Esophagus squamous epithelium (tissue), 5 donors: Measurements from ENCODE around the gene ANGPTL2. TPM values are rescaled to one million over a fixed set of nuclear protein-coding genes. Genes with fewer than 3 reads are reported as not detected.

Source experiments
- DNase-seq: peaks from one replicate; lab custom pipeline; 2025; lab: John Stamatoyannopoulos, UW
- H3K27ac ChIP-seq, 4 donors: fragments of 200-600 bp; sonication (generic); one replicate each; pipeline ENCODE4 v1.5.1; 2016 to 2019; ENCODE audit warnings: mild to moderate bottlenecking in 1 of 4
- H3K27me3 ChIP-seq, 4 donors: fragments of 200-600 bp; sonication (generic); 1 replicate in 3 of 4; 2 replicates in 1 of 4; pipeline versions ENCODE4 v1.5.1 to v1.6.0; 2017 to 2021; ENCODE audit warnings: antibody characterized with exemption in 1 of 4
- H3K36me3 ChIP-seq, 3 donors: fragments of 200-600 bp; sonication (generic); one replicate each; pipeline ENCODE4 v1.5.1; 2016 to 2019
- H3K4me1 ChIP-seq, 3 donors: fragments of 200-600 bp; sonication (generic); one replicate each; pipeline ENCODE4 v1.5.1; 2017 to 2019
- H3K4me3 ChIP-seq, 4 donors: fragments of 200-600 bp; sonication (generic); 1 replicate in 3 of 4; 2 replicates in 1 of 4; pipeline ENCODE4 v1.5.1; 2016 to 2019; ENCODE audit warnings: mild to moderate bottlenecking in 2 of 4, moderate library complexity in 1 of 4
- H3K9me3 ChIP-seq, 3 donors: fragments of 200-600 bp; sonication (generic); one replicate each; pipeline ENCODE4 v1.5.1; 2016 to 2019
- POLR2A ChIP-seq, 4 donors: fragments of 450-650 bp; IDR thresholded peaks; one replicate each; pipeline ENCODE4 v1.6.1; 2017; ENCODE audit warnings: antibody characterized with exemption in 4 of 4, mild to moderate bottlenecking in 4 of 4, moderate library complexity in 3 of 4
- WGBS, 2 donors: methylation state at CpG; one replicate each; pipeline ENCODE4 v1.1.5; 2018; 5-methylcytosine and 5-hydroxymethylcytosine counted together
- intact Hi-C: fragments of 100-400 bp; cut with DNase I; formaldehyde crosslinking; loops from one replicate; pipeline ENCODE4 v1.15.0; 2022
- total RNA-seq, 4 donors: library from RNA; depleted of rRNA; stranded (reverse); fragments of >200 nt; gene quantifications; one replicate each; pipeline ENCODE4 v1.1.0, GENCODE V29; 2016
- TF ChIP-seq, protein P1 (sequence below), 6 experiments: fragments of 450-650 bp in 4 of 6; fragments of 200-600 bp in 2 of 6; sonication (generic) in 2 of 6; IDR thresholded peaks; one replicate each; pipeline ENCODE4 v1.5.1; 2016 to 2019; ENCODE audit warnings: antibody characterized with exemption in 6 of 6, mild to moderate bottlenecking in 4 of 6, moderate library complexity in 4 of 6
- donor health status: DM: yes; HTN: yes; CAD: no.

The ANGPTL2 gene
- total RNA-seq, 4 donors from 2014 or later, result 2.4 to 24.6 (median 7.6) TPM

DNA sequence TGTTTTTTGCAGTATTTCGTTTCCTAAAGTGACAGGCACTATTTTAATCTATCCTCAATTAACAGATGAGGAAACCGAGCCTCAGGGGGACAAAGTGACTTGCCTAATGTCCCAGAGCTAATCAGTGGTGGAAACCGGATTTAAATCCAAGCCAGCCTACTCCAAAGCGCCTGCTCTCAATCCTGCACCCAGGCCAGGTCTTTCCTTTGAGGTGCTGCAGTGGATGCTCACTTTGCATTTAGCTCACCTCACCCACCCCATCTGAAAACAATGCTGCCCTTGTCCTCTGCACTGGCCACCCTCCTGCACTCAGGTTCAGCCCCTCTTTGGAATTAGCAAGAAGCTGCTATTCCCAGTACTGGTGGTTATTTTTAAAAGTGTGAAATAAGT is 16.0 kb downstream of the ANGPTL2 start:
- Histone ChIP-seq H3K36me3 (peaks cover 0 to 46% (median 0%) of the 10 kb centered on the region in 3 donors), H3K27me3 (no peaks in the 10 kb centered on the region), H3K4me3 (no peak overlapping the region), H3K27ac (peak overlapping the region in 2 of 4 donors; percentile 25 to 45), H3K4me1 (peaks cover 2 to 23% (median 2%) of the 10 kb centered on the region in 3 donors), H3K9me3 (no peaks in the 10 kb centered on the region)
- no peak for DNase-seq
- 77 to 92% methylated on average over 4 of the region's 4 CpGs for WGBS, 2 donors
- intact Hi-C loops, result no loop called here
- TF ChIP-seq POLR2A (IDR thresholded peaks at IDR 0.05), result no peak
- TF ChIP-seq, protein P1, sequence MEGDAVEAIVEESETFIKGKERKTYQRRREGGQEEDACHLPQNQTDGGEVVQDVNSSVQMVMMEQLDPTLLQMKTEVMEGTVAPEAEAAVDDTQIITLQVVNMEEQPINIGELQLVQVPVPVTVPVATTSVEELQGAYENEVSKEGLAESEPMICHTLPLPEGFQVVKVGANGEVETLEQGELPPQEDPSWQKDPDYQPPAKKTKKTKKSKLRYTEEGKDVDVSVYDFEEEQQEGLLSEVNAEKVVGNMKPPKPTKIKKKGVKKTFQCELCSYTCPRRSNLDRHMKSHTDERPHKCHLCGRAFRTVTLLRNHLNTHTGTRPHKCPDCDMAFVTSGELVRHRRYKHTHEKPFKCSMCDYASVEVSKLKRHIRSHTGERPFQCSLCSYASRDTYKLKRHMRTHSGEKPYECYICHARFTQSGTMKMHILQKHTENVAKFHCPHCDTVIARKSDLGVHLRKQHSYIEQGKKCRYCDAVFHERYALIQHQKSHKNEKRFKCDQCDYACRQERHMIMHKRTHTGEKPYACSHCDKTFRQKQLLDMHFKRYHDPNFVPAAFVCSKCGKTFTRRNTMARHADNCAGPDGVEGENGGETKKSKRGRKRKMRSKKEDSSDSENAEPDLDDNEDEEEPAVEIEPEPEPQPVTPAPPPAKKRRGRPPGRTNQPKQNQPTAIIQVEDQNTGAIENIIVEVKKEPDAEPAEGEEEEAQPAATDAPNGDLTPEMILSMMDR (IDR thresholded peaks at IDR 0.05), result no peak

DNA sequence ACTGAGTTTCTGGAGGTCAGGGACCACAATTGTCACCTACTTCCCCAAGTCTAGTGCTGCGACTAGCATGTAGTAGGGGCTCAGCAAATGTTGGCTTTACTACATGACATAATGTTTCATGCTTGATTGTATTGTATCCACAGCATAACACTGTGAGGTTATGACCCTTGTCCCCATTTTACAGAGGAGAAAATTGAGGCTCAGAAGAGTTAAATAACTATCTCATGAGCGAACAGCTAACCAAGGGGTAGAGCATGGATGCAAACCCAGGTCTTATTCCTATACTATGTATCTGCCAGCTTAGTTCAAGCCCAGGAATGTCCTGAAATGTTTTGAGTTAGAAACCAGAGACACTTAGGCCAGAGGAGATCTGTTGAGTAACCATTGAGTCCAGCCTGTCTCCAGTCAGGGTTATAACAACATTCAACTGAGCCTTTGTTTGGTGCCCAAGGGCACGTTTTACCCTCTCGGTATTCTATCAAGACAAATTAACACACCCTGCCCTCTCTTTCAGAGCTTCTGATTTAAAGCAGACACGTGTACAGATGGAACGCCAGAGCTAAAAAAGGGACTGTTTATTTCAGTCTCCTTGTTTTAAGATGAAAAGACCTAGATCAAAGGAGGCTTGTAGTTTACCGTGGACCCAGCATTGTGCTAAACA is 16.5 kb downstream of the ANGPTL2 start:
- H3K4me3 ChIP-seq, result no peak overlapping the region
- peak overlapping the region in 2 of 4 donors; percentile 6 to 45 for H3K27ac ChIP-seq
- TF ChIP-seq, protein P1 (IDR thresholded peaks at IDR 0.05), result no peak
- TF ChIP-seq POLR2A (IDR thresholded peaks at IDR 0.05), result no peak
- peaks cover 0 to 51% (median 0%) of the 10 kb centered on the region in 3 donors for H3K36me3 ChIP-seq
- no peaks in the 10 kb centered on the region for H3K27me3 ChIP-seq
- 79 to 88% methylated on average over 6 to 7 of the region's 7 CpGs for WGBS, 2 donors
- intact Hi-C loops, result no loop called here
- DNase-seq, result no peak
- H3K4me1 ChIP-seq, result peaks cover 0 to 17% (median 0%) of the 10 kb centered on the region in 3 donors
- no peaks in the 10 kb centered on the region for H3K9me3 ChIP-seq

- H3K4me3 ChIP-seq, result no peak overlapping the region
- TF ChIP-seq POLR2A (IDR thresholded peaks at IDR 0.05), result no peak
- TF ChIP-seq, protein P1 (IDR thresholded peaks at IDR 0.05), result no peak
- intact Hi-C loops, result no loop called here
- H3K36me3 ChIP-seq, result peaks cover 0 to 56% (median 0%) of the 10 kb centered on the region in 3 donors
- no peak for DNase-seq
- no peaks in the 10 kb centered on the region for H3K9me3 ChIP-seq
- peak overlapping the region in 1 of 4 donors; percentile 30 for H3K27ac ChIP-seq
- WGBS, 2 donors, result 78 to 89% methylated on average over 6 to 7 of the region's 7 CpGs
- H3K4me1 ChIP-seq, result peaks cover 0 to 13% (median 0%) of the 10 kb centered on the region in 3 donors
- no peaks in the 10 kb centered on the region for H3K27me3 ChIP-seq
Observed at GRCh38 chr9:127104581-127105311, 17.7 kb downstream of the ANGPTL2 start.

DNA sequence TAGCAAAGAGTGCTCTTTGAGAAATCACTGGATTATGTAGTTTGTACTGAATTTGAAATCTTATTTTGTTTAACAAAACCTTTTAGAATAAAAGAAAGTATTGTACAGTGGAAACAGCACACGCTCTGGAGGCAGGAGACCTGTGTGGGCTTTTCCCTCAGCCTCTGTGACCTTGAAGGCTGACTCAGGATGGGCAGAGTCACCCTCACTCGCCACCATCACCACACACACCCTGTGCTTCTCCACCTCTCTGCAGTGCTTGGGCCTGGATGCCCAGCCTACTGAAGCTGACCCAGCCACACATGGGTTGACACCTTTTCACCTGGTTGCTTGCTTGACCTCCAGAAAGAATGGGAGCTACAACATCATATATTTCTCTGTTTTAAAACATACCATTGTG is 19.6 kb downstream of the ANGPTL2 start:
- 43 to 80% methylated on average over 1 to 2 of the region's 2 CpGs for WGBS, 2 donors
- Histone ChIP-seq H3K4me1 (peaks cover 0 to 12% (median 0%) of the 10 kb centered on the region in 3 donors), H3K4me3 (no peak overlapping the region), H3K27me3 (no peaks in the 10 kb centered on the region), H3K27ac (no peak overlapping the region), H3K36me3 (peaks cover 0 to 46% (median 0%) of the 10 kb centered on the region in 3 donors), H3K9me3 (no peaks in the 10 kb centered on the region)
- no peak for TF ChIP-seq POLR2A (IDR thresholded peaks at IDR 0.05)
- TF ChIP-seq, protein P1 (IDR thresholded peaks at IDR 0.05), result no peak
- DNase-seq, result no peak
- intact Hi-C loops, result no loop called here

DNA sequence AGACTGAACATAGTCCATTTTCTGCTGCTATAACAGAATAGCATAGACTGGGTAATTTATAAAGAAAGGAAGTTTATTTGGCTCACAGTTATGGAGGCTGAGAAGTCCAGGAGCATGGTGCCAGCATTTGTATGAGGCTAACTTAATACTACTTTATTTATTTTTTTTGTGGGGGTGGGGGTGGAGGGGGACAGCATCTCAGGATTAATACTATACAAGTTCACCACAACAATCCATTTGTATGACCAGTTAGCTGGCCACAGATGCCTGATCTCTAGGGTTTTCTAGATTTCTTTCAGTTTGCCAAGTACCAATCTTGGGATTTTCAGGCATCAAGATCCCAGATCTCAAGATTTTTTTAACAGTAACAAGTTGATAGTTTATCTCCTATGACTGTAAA is 20.3 kb downstream of the ANGPTL2 start:
- Histone ChIP-seq H3K36me3 (peaks cover 0 to 40% (median 0%) of the 10 kb centered on the region in 3 donors), H3K27ac (no peak overlapping the region), H3K9me3 (no peaks in the 10 kb centered on the region), H3K4me1 (peaks cover 0 to 8% (median 0%) of the 10 kb centered on the region in 3 donors), H3K27me3 (no peaks in the 10 kb centered on the region), H3K4me3 (no peak overlapping the region)
- no peak for DNase-seq
- no peak for TF ChIP-seq POLR2A (IDR thresholded peaks at IDR 0.05)
- TF ChIP-seq, protein P1 (IDR thresholded peaks at IDR 0.05), result no peak
- intact Hi-C loops, result no loop called here
